H1 (cell line): Measurements from ENCODE around the gene CDC42SE1. TPM values are rescaled to one million over a fixed set of nuclear protein-coding genes. Genes with fewer than 3 reads are reported as not detected.

ENCODE experiments used
- CTCF ChIA-PET: fragments of 300-600 bp; sonication (Branson Sonifier 250); formaldehyde crosslinking; loops from one replicate; lab custom pipeline; 2021; ENCODE audit not compliant: partially characterized antibody; lab: Charles Lee
- POLR2A ChIA-PET: fragments of 300-600 bp; sonication (Branson Sonifier 250); formaldehyde crosslinking; loops from one replicate; lab custom pipeline; 2021; ENCODE audit warnings: inconsistent platforms; ENCODE audit not compliant: partially characterized antibody; lab: Charles Lee
- DNase-seq, 2 experiments: peaks; one replicate each; pipeline versions ENCODE4 v3.0.0 to v3.0.0-alpha.2; 2010 to 2022; ENCODE audit warnings: low spot score in 2 of 2, low read depth in 1 of 2, mixed read lengths in 1 of 2
- FAIRE-seq: peaks from 2 replicates; lab custom pipeline; 2011; peaks lifted over from hg19 to GRCh38; lab: Jason Lieb, UNC
- H2AFZ ChIP-seq: 2 replicates; pipeline ENCODE4 v1.8.1; 2012; ENCODE audit warnings: low read length, inconsistent platforms
- H2AK5ac ChIP-seq: 2 replicates; pipeline ENCODE4 v1.6.1; 2013; ENCODE audit warnings: low read depth, low read length
- H2BK120ac ChIP-seq: replicated peaks from 2 replicates; pipeline ENCODE3; 2013; ENCODE audit warnings: low read depth, low read length, inconsistent platforms
- H2BK12ac ChIP-seq: 2 replicates; pipeline ENCODE4 v1.6.1; 2013; ENCODE audit warnings: low read depth, low read length
- H2BK15ac ChIP-seq: 2 replicates; pipeline ENCODE4 v1.6.1; 2013; ENCODE audit warnings: low read length
- H2BK20ac ChIP-seq: 2 replicates; pipeline ENCODE4 v1.6.1; 2013; ENCODE audit warnings: low read length
- H2BK5ac ChIP-seq: 2 replicates; pipeline ENCODE4 v1.6.1; 2013; ENCODE audit warnings: low read depth, low read length
- H3K14ac ChIP-seq: 2 replicates; pipeline ENCODE4 v1.6.1; 2013; ENCODE audit warnings: inconsistent platforms; ENCODE audit not compliant: insufficient read length
- H3K18ac ChIP-seq: 2 replicates; pipeline ENCODE4 v1.6.1; 2013; ENCODE audit warnings: low read length; ENCODE audit errors: extremely low read depth
- H3K23ac ChIP-seq: 2 replicates; pipeline ENCODE4 v1.6.1; 2013; ENCODE audit warnings: inconsistent platforms; ENCODE audit not compliant: insufficient read length
- H3K23me2 ChIP-seq: 2 replicates; pipeline ENCODE4 v1.6.1; 2013; ENCODE audit warnings: low read depth, low read length
- H3K27ac ChIP-seq: 2 replicates; pipeline ENCODE4 v1.6.1; 2011; ENCODE audit warnings: low read depth, low read length, inconsistent platforms
- H3K27me3 ChIP-seq, 4 experiments: replicated peaks in 1 of 4; 1 replicate in 1 of 4; 2 replicates in 3 of 4; pipeline versions ENCODE4 v1.6.1 to v1.8.1; 2011 to 2013; ENCODE audit warnings: low read length in 3 of 4, mild to moderate bottlenecking in 3 of 4, inconsistent platforms in 2 of 4, mixed read lengths in 2 of 4, moderate library complexity in 1 of 4; ENCODE audit not compliant: control insufficient read depth in 3 of 4, insufficient read depth in 3 of 4; ENCODE audit errors: extremely low read depth in 1 of 4
- H3K36me3 ChIP-seq, 4 experiments: 2 replicates each; pipeline versions ENCODE4 v1.6.1 to v1.8.1; 2011 to 2013; ENCODE audit warnings: mild to moderate bottlenecking in 4 of 4, low read length in 3 of 4, moderate library complexity in 2 of 4, control low read depth in 1 of 4, inconsistent platforms in 1 of 4; ENCODE audit not compliant: insufficient read depth in 4 of 4, control insufficient read depth in 2 of 4
- H3K4ac ChIP-seq: replicated peaks from 2 replicates; pipeline ENCODE3; 2013; ENCODE audit warnings: low read length, low read depth, mixed read lengths, inconsistent platforms; ENCODE audit not compliant: insufficient read length
- H3K4me1 ChIP-seq, 4 experiments: replicated peaks in 1 of 4; 1 replicate in 1 of 4; 2 replicates in 3 of 4; pipeline versions ENCODE4 v1.6.1 to v1.8.1; 2011 to 2013; ENCODE audit warnings: low read length in 3 of 4, inconsistent platforms in 2 of 4, mixed read lengths in 1 of 4; ENCODE audit not compliant: insufficient read depth in 4 of 4, control insufficient read depth in 3 of 4
- H3K4me2 ChIP-seq, 2 experiments: 2 replicates each; pipeline versions ENCODE4 v1.6.1 to v1.8.1; 2011 to 2013; ENCODE audit warnings: low read depth in 2 of 2, low read length in 2 of 2, control low read depth in 1 of 2, inconsistent platforms in 1 of 2, mild to moderate bottlenecking in 1 of 2; ENCODE audit not compliant: insufficient read depth in 1 of 2
- H3K4me3 ChIP-seq, 4 experiments: fragments of 200-600, 300-600 bp in 1 of 4; sonication (generic), shearing (Covaris generic), sonication (Bioruptor Twin) in 1 of 4; 2 replicates each; pipeline versions ENCODE4 v1.5.1 to v1.8.1; 2011 to 2016; ENCODE audit warnings: low read length in 4 of 4, low read depth in 3 of 4, control low read depth in 2 of 4, inconsistent platforms in 2 of 4, mild to moderate bottlenecking in 2 of 4, mixed read lengths in 1 of 4, moderate library complexity in 1 of 4; ENCODE audit not compliant: insufficient read depth in 2 of 4; ENCODE audit errors: extremely low read depth in 1 of 4
- H3K56ac ChIP-seq: replicated peaks from 2 replicates; pipeline ENCODE3; 2013; ENCODE audit warnings: low read depth, mild to moderate bottlenecking, mixed read lengths, low read length, inconsistent platforms; ENCODE audit not compliant: insufficient read length
- H3K79me1 ChIP-seq: 2 replicates; pipeline ENCODE4 v1.6.1; 2013; ENCODE audit warnings: low read depth, low read length, control low read depth
- H3K79me2 ChIP-seq, 2 experiments: 2 replicates each; pipeline versions ENCODE4 v1.6.1 to v1.8.1; 2012 to 2013; ENCODE audit warnings: low read length in 2 of 2, mild to moderate bottlenecking in 2 of 2, inconsistent platforms in 1 of 2; ENCODE audit not compliant: insufficient read depth in 2 of 2, control insufficient read depth in 1 of 2
- H3K9ac ChIP-seq, 4 experiments: replicated peaks in 1 of 4; 1 replicate in 1 of 4; 2 replicates in 3 of 4; pipeline versions ENCODE4 v1.6.1 to v1.8.1; 2011 to 2013; ENCODE audit warnings: low read depth in 3 of 4, low read length in 3 of 4, control low read depth in 2 of 4, mild to moderate bottlenecking in 2 of 4, moderate library complexity in 2 of 4, inconsistent platforms in 1 of 4; ENCODE audit errors: extremely low read depth in 1 of 4
- H3K9me3 ChIP-seq, 2 experiments: 2 replicates each; pipeline versions ENCODE4 v1.6.1 to v1.8.1; 2012 to 2013; ENCODE audit warnings: mild to moderate bottlenecking in 2 of 2, moderate library complexity in 2 of 2, control low read depth in 1 of 2, inconsistent platforms in 1 of 2, low read depth in 1 of 2, low read length in 1 of 2, mixed read lengths in 1 of 2; ENCODE audit not compliant: insufficient read depth in 2 of 2
- H4K20me1 ChIP-seq, 2 experiments: replicated peaks in 1 of 2; 2 replicates each; pipeline versions ENCODE3 to v1.8.1; 2011 to 2013; ENCODE audit warnings: inconsistent platforms in 2 of 2, low read length in 2 of 2, mild to moderate bottlenecking in 1 of 2; ENCODE audit not compliant: insufficient read depth in 2 of 2, control insufficient read depth in 1 of 2
- H4K5ac ChIP-seq: 2 replicates; pipeline ENCODE4 v1.6.1; 2013; ENCODE audit warnings: low read length, low read depth, mixed read lengths, inconsistent platforms; ENCODE audit not compliant: insufficient read length
- H4K8ac ChIP-seq: 2 replicates; pipeline ENCODE4 v1.8.0; 2013; ENCODE audit warnings: mild to moderate bottlenecking, moderate library complexity, low read length, inconsistent platforms; ENCODE audit not compliant: insufficient read depth; ENCODE audit errors: extremely low read depth
- H4K91ac ChIP-seq: replicated peaks from 2 replicates; pipeline ENCODE3; 2013; ENCODE audit warnings: low read length, mixed read lengths, inconsistent platforms; ENCODE audit not compliant: insufficient read length
- ATF2 ChIP-seq: IDR thresholded peaks from 2 replicates; pipeline ENCODE4 v1.6.1; 2012; ENCODE audit warnings: low read length, inconsistent platforms
- CBX8 ChIP-seq: fragments of 300-800, 300-1000 bp; sonication (generic); IDR thresholded peaks from 2 replicates; pipeline ENCODE4 v1.7.1; 2016; ENCODE audit warnings: low read depth, low read length, borderline replicate concordance
- CHD2 ChIP-seq: IDR thresholded peaks from 2 replicates; pipeline ENCODE4 v1.6.1; 2012; ENCODE audit warnings: low read length, improper control_type of control experiment
- CREB1 ChIP-seq: IDR thresholded peaks from 2 replicates; pipeline ENCODE4 v1.6.1; 2012; ENCODE audit warnings: inconsistent platforms
- SIX5 ChIP-seq: IDR thresholded peaks from 2 replicates; pipeline ENCODE4 v1.6.1; 2011; ENCODE audit warnings: mild to moderate bottlenecking, low read depth, low read length
- SP2 ChIP-seq: IDR thresholded peaks from 2 replicates; pipeline ENCODE4 v1.6.1; 2012; ENCODE audit warnings: mild to moderate bottlenecking, low read length, inconsistent platforms
- ZNF274 ChIP-seq: IDR thresholded peaks from 2 replicates; pipeline ENCODE4 v1.7.0; 2012; ENCODE audit warnings: low read length, borderline replicate concordance; ENCODE audit errors: extremely low read depth
- WGBS, 2 experiments: shearing (Covaris generic) in 1 of 2; methylation state at CpG; one replicate each; pipeline versions ENCODE4 v1.1.6 to v1.1.7; 2013 to 2015; ENCODE audit warnings: low lambda C conversion rate in 2 of 2, mixed read lengths in 2 of 2, inconsistent platforms in 1 of 2, low coverage in 1 of 2, missing lambda C conversion rate in 1 of 2; ENCODE audit not compliant: insufficient replicate concordance in 2 of 2, insufficient coverage in 1 of 2, insufficient read length in 1 of 2; ENCODE audit errors: extremely low coverage in 1 of 2, missing lambda C conversion rate in 1 of 2; 5-methylcytosine and 5-hydroxymethylcytosine counted together
- polyA plus RNA-seq, 7 experiments: library from polyadenylated mRNA; depleted of rRNA in 3 of 7; stranded (reverse) in 5 of 7; unstranded in 2 of 7; fragments of >200 nt in 5 of 7; fragments of 200-250 nt in 2 of 7; gene quantifications; 1 replicate in 5 of 7; 2 replicates in 1 of 7; 4 replicates in 1 of 7; pipeline versions ENCODE4 v1.2.1 to v1.2.3, GENCODE V29; 2011 to 2013; ENCODE audit warnings: missing spikeins in 2 of 7, mixed read lengths in 2 of 7
- total RNA-seq: library from RNA; stranded (reverse); fragmentation: NEBNext Ultra II Directional; extraction: Animal tissue kit (Norgen Biotek cat#: 25700); gene quantifications from 2 replicates; pipeline ENCODE4 v1.2.1, GENCODE V29; 2021

Gene CDC42SE1
- total and polyA plus RNA-seq, 2 of the 8 experiments (the other 6 are each of a cell fraction or from before 2014, with no cell fraction given) = 30.5 to 74.1 TPM

DNA sequence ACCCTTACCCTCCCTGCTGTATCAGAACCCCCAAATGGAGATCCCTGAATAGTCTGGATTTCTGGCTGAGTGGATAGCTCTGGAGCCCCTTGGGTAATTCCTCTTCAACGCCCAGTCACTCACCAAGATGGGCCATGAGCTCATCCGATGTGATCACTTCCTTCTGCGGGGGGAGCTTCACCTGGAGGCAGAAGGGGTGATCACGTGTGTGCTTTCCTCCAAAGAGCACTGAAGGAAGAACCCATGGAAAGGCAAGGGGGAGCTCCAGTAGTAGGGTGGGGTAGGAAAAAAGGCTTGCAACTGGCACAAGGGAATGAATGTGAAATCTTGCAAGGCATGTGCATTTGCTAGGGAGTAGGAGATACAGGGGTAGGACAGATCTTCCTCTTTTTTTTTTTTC, 57.8 kb downstream of the CDC42SE1 start:
- peaks cover 0 to 6% (median 4%) of the 10 kb centered on the region in 4 experiments; a peak in 4 of 7 replicates for H3K4me1 ChIP-seq
- no peak overlapping the region for H2BK12ac ChIP-seq
- 86% methylated on average over 4 of the region's 4 CpGs; no CpG with 5 or more reads in 1 of the 2 experiments for WGBS, 2 experiments
- no peak overlapping the region for H2BK120ac ChIP-seq
- no peak overlapping the region for H2AK5ac ChIP-seq
- H3K27me3 ChIP-seq = no peaks in the 10 kb centered on the region
- H4K20me1 ChIP-seq = no peaks in the 10 kb centered on the region
- DNase-seq (no peak), FAIRE-seq (no peak)
- no peak overlapping the region for H3K56ac ChIP-seq
- no peaks in the 10 kb centered on the region for H3K79me1 ChIP-seq
- no peak overlapping the region for H4K5ac ChIP-seq
- H4K91ac ChIP-seq = no peak overlapping the region
- H2BK20ac ChIP-seq = no peak overlapping the region
- H4K8ac ChIP-seq = no peak overlapping the region
- H3K9ac ChIP-seq = no peak overlapping the region
- CTCF ChIA-PET = interaction anchor here (0.5 to 7.8 kb wide), 8 partner anchors 8 to 609 kb away, joined by 3 to 142 read pairs (median 4); partner anchors contain the start of gene ANXA9
- TF ChIP-seq CREB1 (no peak), SP2 (no peak), CBX8 (no peak), ZNF274 (no peak), CHD2 (no peak), SIX5 (no peak), ATF2 (no peak)
- H2AFZ ChIP-seq = no peak overlapping the region
- no peak overlapping the region for H3K23ac ChIP-seq
- H3K18ac ChIP-seq = no peak overlapping the region
- peaks cover 0 to 7% (median 5%) of the 10 kb centered on the region in 4 experiments; a peak in 6 of 8 replicates for H3K36me3 ChIP-seq
- POLR2A ChIA-PET = interaction anchor here (0.9 to 1.2 kb wide), 7 partner anchors 13 to 423 kb away, joined by 3 to 4 read pairs (median 3); no protein-coding TSS in a partner anchor
- no peak overlapping the region for H3K27ac ChIP-seq
- H3K4ac ChIP-seq = no peak overlapping the region
- H3K4me3 ChIP-seq = no peak overlapping the region
- H2BK5ac ChIP-seq = no peak overlapping the region
- H3K9me3 ChIP-seq = no peaks in the 10 kb centered on the region
- H3K4me2 ChIP-seq = no peak overlapping the region
- no peak overlapping the region for H2BK15ac ChIP-seq
- H3K14ac ChIP-seq = no peak overlapping the region
- H3K23me2 ChIP-seq = peaks cover 3% of the 10 kb centered on the region; the same call in 1 of the 2 replicates
- no peaks in the 10 kb centered on the region for H3K79me2 ChIP-seq
